Measurements from ENCODE around the gene PNMT. TPM values are rescaled to one million over a fixed set of nuclear protein-coding genes. Genes with fewer than 3 reads are reported as not detected.

The PNMT gene
- polyA plus RNA-seq, 1 donor from 2014 or later: 1.5 TPM

DNA sequence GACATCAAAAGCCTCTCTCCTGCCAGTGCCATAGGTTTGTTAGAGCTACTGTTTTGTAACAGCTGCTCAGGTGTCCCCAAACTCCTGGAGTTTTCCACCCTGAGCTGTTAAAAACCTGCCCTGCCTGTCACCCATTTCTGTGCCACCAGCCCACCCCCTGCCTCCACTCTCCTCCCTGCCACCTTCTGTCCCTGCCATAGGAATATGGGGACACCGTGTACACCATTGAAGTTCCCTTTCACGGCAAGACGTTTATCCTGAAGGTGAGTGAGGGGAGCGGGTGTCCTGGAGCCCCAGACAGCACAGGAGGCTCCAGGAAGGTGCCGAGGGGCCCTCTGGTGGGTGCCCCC, 8.3 kb upstream of the PNMT start:
- no peaks in the 10 kb centered on the region for H3F3A ChIP-seq (ENCODE audit: insufficient read depth, low read length, poor library complexity, severe bottlenecking)
- H3K4me3 ChIP-seq (ENCODE audit: low read length): no peak overlapping the region
- H3K79me2 ChIP-seq (replicated peaks; ENCODE audit: insufficient read depth, low read length): no peaks in the 10 kb centered on the region
- no peak overlapping the region for H3K9ac ChIP-seq (ENCODE audit: low read length)
- no peaks in the 10 kb centered on the region for H3K27me3 ChIP-seq (ENCODE audit: insufficient read depth, low read depth, low read length)
- H3K36me3 ChIP-seq (ENCODE audit: insufficient read depth, low read length): no peaks in the 10 kb centered on the region
- no peaks in the 10 kb centered on the region for H4K20me1 ChIP-seq (ENCODE audit: insufficient read depth)
- H3K4me2 ChIP-seq (ENCODE audit: low read length): no peak overlapping the region
- no peaks in the 10 kb centered on the region for H3K9me3 ChIP-seq (ENCODE audit: low read length)
- H3K27ac ChIP-seq (ENCODE audit: low read length): no peak overlapping the region
- H2AFZ ChIP-seq (ENCODE audit: low read depth, low read length): no peak overlapping the region
- TF ChIP-seq MXI1 (conservative IDR thresholded peaks at IDR 0.05; ENCODE audit: poor library complexity, severe bottlenecking) (no peak), EZH2 (IDR thresholded peaks at IDR 0.05; ENCODE audit: borderline replicate concordance, insufficient read depth, low read length, poor library complexity, severe bottlenecking) (no peak), SMC3 (conservative IDR thresholded peaks at IDR 0.05; ENCODE audit: poor library complexity) (no peak), TAF1 (IDR thresholded peaks at IDR 0.05; ENCODE audit: low read depth) (no peak)
- TF ChIP-seq, protein P1, sequence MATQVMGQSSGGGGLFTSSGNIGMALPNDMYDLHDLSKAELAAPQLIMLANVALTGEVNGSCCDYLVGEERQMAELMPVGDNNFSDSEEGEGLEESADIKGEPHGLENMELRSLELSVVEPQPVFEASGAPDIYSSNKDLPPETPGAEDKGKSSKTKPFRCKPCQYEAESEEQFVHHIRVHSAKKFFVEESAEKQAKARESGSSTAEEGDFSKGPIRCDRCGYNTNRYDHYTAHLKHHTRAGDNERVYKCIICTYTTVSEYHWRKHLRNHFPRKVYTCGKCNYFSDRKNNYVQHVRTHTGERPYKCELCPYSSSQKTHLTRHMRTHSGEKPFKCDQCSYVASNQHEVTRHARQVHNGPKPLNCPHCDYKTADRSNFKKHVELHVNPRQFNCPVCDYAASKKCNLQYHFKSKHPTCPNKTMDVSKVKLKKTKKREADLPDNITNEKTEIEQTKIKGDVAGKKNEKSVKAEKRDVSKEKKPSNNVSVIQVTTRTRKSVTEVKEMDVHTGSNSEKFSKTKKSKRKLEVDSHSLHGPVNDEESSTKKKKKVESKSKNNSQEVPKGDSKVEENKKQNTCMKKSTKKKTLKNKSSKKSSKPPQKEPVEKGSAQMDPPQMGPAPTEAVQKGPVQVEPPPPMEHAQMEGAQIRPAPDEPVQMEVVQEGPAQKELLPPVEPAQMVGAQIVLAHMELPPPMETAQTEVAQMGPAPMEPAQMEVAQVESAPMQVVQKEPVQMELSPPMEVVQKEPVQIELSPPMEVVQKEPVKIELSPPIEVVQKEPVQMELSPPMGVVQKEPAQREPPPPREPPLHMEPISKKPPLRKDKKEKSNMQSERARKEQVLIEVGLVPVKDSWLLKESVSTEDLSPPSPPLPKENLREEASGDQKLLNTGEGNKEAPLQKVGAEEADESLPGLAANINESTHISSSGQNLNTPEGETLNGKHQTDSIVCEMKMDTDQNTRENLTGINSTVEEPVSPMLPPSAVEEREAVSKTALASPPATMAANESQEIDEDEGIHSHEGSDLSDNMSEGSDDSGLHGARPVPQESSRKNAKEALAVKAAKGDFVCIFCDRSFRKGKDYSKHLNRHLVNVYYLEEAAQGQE (IDR thresholded peaks at IDR 0.05; ENCODE audit: borderline replicate concordance): no peak
- TF ChIP-seq, protein P2, sequence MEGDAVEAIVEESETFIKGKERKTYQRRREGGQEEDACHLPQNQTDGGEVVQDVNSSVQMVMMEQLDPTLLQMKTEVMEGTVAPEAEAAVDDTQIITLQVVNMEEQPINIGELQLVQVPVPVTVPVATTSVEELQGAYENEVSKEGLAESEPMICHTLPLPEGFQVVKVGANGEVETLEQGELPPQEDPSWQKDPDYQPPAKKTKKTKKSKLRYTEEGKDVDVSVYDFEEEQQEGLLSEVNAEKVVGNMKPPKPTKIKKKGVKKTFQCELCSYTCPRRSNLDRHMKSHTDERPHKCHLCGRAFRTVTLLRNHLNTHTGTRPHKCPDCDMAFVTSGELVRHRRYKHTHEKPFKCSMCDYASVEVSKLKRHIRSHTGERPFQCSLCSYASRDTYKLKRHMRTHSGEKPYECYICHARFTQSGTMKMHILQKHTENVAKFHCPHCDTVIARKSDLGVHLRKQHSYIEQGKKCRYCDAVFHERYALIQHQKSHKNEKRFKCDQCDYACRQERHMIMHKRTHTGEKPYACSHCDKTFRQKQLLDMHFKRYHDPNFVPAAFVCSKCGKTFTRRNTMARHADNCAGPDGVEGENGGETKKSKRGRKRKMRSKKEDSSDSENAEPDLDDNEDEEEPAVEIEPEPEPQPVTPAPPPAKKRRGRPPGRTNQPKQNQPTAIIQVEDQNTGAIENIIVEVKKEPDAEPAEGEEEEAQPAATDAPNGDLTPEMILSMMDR (IDR thresholded peaks at IDR 0.05; ENCODE audit: poor library complexity, severe bottlenecking): no peak
- H3K9me2 ChIP-seq (ENCODE audit: insufficient read depth, low read length): no peaks in the 10 kb centered on the region

DNA sequence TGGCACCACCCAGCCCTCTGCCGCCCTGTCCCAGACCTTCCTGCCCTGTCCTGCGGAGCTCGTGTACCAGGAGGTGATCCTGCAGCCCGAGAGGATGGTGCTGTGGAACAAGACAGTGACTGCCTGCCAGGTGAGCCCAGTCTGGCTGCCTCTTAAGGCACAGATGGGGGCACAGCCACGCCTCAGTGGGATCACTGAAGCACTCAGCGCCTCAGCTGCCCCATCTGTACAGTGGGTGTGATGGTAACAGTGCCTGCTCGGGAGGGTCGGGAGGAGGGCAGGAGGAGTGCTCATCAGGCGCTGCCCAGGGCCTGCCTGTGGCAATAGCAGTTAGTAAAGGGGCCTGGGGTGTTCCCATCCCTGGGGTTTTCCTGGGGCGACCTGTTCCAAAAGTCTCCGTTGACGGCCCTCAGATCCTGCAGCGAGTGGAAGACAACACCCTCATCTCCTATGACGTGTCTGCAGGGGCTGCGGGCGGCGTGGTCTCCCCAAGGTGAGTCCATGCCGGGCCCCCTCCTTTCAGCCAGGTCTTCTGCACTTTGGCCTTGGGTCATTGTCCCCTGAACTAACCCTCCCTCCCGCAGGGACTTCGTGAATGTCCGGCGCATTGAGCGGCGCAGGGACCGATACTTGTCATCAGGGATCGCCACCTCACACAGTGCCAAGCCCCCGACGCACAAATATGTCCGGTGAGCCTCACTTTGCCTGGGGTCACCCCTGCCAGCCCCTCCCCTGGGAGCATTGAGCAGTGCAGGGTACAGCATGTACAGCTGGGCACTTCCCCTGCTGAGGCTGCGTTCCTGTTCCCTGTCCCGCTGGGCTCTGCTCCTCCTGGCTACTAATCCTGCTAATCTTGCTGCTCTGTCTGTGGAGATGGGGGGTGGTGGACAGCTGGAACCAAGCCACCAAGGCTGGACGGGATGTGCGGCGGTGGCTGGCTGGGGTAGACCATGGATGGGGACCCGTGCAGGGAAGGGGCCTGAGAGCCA, 7.6 kb upstream of the PNMT start:
- H3K4me3 ChIP-seq (ENCODE audit: low read length): no peak overlapping the region

More for the DNA sequence above, 7.6 kb upstream of the PNMT start:
- no peak overlapping the region for H3K4me2 ChIP-seq (ENCODE audit: low read length)
- H3K27me3 ChIP-seq (ENCODE audit: insufficient read depth, low read depth, low read length): no peaks in the 10 kb centered on the region
- H3K36me3 ChIP-seq (ENCODE audit: insufficient read depth, low read length): no peaks in the 10 kb centered on the region
- H4K20me1 ChIP-seq (ENCODE audit: insufficient read depth): no peaks in the 10 kb centered on the region
- no peaks in the 10 kb centered on the region for H3K9me3 ChIP-seq (ENCODE audit: low read length)
- H3K79me2 ChIP-seq (replicated peaks; ENCODE audit: insufficient read depth, low read length): no peaks in the 10 kb centered on the region
- no peaks in the 10 kb centered on the region for H3F3A ChIP-seq (ENCODE audit: insufficient read depth, low read length, poor library complexity, severe bottlenecking)
- no peak overlapping the region for H2AFZ ChIP-seq (ENCODE audit: low read depth, low read length)
- no peak overlapping the region for H3K9ac ChIP-seq (ENCODE audit: low read length)
- H3K9me2 ChIP-seq (ENCODE audit: insufficient read depth, low read length): no peaks in the 10 kb centered on the region
- TF ChIP-seq SMC3 (conservative IDR thresholded peaks at IDR 0.05; ENCODE audit: poor library complexity) (no peak), MXI1 (conservative IDR thresholded peaks at IDR 0.05; ENCODE audit: poor library complexity, severe bottlenecking) (no peak), POLR2AphosphoS5 (IDR thresholded peaks at IDR 0.05) (no peak), RAD21 (conservative IDR thresholded peaks at IDR 0.05) (no peak), TAF1 (IDR thresholded peaks at IDR 0.05; ENCODE audit: low read depth) (no peak), EP300 (conservative IDR thresholded peaks at IDR 0.05; ENCODE audit: poor library complexity, severe bottlenecking) (no peak), EZH2 (IDR thresholded peaks at IDR 0.05; ENCODE audit: borderline replicate concordance, insufficient read depth, low read length, poor library complexity, severe bottlenecking) (no peak)
- TF ChIP-seq, protein P2 (IDR thresholded peaks at IDR 0.05; ENCODE audit: poor library complexity, severe bottlenecking): no peak
- TF ChIP-seq, protein P1 (IDR thresholded peaks at IDR 0.05; ENCODE audit: borderline replicate concordance): no peak
- H3K27ac ChIP-seq (ENCODE audit: low read length): no peak overlapping the region

Data from neural cell (in vitro differentiated cells).